HEK293T (cell line): ENCODE results near the gene MED27.

Experiments used
- ARNT ChIP-seq: fragments of 450-650 bp; IDR thresholded peaks from 2 replicates; pipeline ENCODE4 v1.6.1; 2017; ENCODE audit warnings: mild to moderate bottlenecking
- BHLHE40 ChIP-seq: fragments of 450-650 bp; IDR thresholded peaks from 2 replicates; pipeline ENCODE4 v1.6.1; 2016; ENCODE audit warnings: mild to moderate bottlenecking, moderate library complexity, borderline replicate concordance
- FOXK2 ChIP-seq: fragments of 450-650 bp; IDR thresholded peaks from 2 replicates; pipeline ENCODE4 v1.6.1; 2016; ENCODE audit warnings: mild to moderate bottlenecking
- HDGF ChIP-seq: fragments of 450-650 bp; IDR thresholded peaks from 2 replicates; pipeline ENCODE4 v1.6.1; 2017; ENCODE audit warnings: antibody characterized with exemption, borderline replicate concordance
- L3MBTL2 ChIP-seq: fragments of 450-650 bp; conservative IDR thresholded peaks from 2 replicates; pipeline ENCODE4 v1.6.1; 2016; ENCODE audit warnings: mild to moderate bottlenecking
- SP1 ChIP-seq: fragments of 450-650 bp; IDR thresholded peaks from 2 replicates; pipeline ENCODE4 v1.6.1; 2017
- SUZ12 ChIP-seq: fragments of 450-650 bp; IDR thresholded peaks from 2 replicates; pipeline ENCODE4 v1.6.1; 2016; ENCODE audit warnings: mild to moderate bottlenecking
- TARDBP ChIP-seq: fragments of 450-650 bp; IDR thresholded peaks from 2 replicates; pipeline ENCODE4 v1.6.1; 2016

- TF ChIP-seq TARDBP: no peak
- TF ChIP-seq SP1: no peak
- no peak for TF ChIP-seq L3MBTL2
- TF ChIP-seq HDGF: no peak
- no peak for TF ChIP-seq ARNT
- TF ChIP-seq FOXK2: no peak
- no peak for TF ChIP-seq BHLHE40
- TF ChIP-seq SUZ12: no peak
Measured at GRCh38 chr9:132126680-132127236, 47.1 kb upstream of the MED27 start.
